ENCODE results near the gene PSMB10.

Gene PSMB10

DNA sequence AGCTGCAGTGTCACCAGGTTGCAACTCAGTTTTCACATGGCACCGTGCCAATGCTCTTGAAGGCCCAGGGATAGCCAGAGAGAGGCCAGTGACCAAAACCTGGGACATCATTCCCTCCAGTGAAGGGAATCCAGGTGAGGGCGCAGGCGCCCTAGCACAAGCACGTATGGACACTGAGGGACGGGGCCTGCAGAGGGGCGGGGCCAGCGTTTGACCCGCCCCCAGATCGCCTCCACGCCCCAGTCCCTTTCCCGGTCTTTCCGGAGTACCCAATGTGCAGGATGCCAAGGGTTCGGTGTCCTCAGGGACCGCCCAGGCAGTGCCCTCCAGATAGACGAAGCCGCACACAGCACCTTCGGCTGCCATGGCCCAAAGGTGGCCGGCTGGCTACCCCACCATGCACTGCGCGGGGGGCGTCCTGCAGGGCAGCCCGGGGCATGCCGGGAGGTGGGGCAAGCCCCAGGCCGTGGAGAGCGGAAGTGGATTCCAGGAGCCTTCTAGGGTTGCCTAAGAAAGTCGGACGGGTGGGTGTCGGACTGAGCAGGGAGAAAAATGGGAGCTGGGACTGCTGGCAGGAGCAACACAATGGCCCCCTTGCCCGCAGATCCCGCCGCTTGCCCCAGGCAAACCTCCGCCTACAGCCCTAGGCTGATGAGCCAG is 27.1 kb upstream of the PSMB10 start:
- FAIRE-seq (no peak), DNase-seq (ENCODE audit: low spot score) (no peak)

DNA sequence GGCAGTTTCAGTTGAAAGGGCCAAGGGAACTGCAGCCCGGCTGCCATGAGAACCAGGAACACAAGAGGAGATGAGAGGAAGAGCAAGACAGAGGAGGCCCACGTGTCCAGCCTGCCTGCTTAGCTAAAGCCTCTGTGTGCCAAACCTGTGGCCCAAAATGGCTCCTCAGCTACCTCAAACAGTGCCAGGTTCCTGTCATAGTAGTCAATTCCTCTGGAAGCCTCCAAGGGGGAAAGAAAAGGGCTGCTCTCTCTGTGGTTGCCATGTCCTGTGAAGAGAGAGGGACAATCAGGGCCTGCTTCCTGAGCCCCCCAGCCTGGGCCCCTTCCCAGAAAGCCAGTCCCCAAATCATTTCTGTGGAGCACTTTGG is 26.6 kb upstream of the PSMB10 start:
- no peak for DNase-seq (ENCODE audit: low spot score)
- FAIRE-seq: no peak

DNA sequence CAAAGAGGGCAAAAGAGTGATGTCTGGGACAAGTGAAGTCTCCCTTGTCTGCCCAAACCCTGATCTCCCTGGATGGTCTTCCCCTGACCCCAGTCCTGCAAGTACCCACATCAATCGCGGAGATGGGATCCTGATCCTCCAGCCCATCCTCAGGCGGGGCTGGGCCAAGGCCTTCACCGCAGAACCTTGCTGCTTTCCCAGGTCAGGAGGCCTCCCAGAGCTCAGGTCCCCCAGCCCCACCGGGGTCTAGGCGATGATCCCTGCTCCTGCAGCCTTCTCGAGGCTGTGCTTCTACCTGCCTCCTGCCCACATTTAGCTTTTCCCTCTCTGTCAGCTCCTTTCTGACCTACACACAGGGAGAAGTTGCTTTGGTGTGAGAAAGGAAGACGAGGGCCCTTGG is 25.5 kb upstream of the PSMB10 start:
- no peak for FAIRE-seq
- no peak for DNase-seq (ENCODE audit: low spot score)

DNA sequence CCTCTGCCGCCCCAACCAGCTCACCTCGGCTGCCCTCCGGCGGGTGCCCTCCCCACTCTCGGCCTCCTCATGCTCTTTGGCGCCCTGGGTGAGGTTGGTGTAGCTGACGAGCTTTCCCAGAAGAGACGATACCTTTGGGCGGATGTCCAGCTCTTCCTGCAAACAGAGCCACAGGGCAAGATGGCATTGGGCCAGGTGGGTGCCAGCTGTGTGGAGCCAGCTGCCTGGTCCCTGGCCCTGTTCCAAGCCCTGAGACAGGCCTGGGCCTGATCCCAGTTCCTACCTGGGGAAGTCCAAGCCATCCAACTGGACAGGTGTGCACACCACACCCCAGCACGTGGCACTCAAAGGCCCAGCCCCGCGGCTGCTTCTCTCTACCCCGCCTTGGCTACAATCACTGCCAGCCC is 24.9 kb upstream of the PSMB10 start:
- no peak for FAIRE-seq
- no peak for DNase-seq (ENCODE audit: low spot score)

DNA sequence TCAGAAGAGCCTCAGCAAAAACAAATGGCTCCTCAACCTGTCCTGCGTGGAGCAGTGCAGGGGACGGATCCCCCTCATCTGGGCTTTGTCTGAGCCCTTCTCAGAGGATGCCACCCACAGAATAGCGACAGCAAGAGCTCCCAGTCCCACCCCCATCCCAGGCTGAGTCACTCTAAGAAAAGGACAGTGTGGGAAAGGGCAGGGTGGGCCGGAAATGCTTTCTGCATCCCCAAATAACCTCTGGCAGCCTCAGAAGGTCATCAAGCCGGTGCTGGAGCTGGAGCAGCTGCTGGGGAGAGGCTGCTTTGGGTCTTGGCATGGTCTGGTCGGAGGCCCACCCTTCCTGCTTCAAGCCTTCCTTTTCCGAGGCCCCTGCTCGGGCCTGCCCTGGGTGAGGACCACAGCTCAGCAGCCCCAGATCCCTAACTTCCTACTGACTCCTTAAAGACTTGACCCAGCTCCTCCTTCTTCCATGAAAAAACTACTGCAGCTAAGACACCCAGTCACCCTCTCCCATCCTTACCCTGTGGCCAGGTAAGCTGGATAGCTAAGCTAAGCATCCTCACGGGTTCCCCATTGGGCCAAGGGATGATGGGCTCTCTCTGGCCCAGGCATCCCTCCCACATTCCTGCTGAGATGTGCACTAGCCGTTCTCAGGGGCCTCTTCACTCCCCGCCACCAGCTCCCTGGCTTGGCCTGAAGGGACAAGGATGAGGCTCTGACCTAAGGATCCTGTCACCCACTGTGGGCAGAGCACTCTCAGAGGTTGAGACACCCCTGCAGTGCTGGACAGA is 23.1 kb upstream of the PSMB10 start:
- peak; percentile 70 for DNase-seq (ENCODE audit: low spot score)
- no peak for FAIRE-seq

DNA sequence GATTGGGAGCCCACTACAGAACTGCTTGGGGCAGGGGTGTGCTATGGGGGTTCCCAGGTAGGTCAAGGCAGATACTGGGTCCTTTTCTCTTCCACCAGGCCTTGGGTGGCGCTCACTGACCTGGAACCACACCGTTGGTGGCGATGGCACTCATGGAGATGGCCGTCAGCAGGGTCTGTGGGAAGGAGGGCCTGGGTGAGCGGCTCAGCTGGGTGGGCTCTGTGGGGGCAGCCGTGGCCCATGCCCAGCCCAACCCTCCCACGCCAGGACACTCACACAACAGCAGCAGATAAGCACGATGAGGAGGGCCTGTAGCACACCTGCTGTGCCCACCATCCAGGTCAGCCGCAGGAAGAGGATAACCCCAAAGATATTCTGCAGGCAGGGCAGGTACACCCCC is 21.0 kb upstream of the PSMB10 start:
- DNase-seq (ENCODE audit: low spot score): no peak

DNA sequence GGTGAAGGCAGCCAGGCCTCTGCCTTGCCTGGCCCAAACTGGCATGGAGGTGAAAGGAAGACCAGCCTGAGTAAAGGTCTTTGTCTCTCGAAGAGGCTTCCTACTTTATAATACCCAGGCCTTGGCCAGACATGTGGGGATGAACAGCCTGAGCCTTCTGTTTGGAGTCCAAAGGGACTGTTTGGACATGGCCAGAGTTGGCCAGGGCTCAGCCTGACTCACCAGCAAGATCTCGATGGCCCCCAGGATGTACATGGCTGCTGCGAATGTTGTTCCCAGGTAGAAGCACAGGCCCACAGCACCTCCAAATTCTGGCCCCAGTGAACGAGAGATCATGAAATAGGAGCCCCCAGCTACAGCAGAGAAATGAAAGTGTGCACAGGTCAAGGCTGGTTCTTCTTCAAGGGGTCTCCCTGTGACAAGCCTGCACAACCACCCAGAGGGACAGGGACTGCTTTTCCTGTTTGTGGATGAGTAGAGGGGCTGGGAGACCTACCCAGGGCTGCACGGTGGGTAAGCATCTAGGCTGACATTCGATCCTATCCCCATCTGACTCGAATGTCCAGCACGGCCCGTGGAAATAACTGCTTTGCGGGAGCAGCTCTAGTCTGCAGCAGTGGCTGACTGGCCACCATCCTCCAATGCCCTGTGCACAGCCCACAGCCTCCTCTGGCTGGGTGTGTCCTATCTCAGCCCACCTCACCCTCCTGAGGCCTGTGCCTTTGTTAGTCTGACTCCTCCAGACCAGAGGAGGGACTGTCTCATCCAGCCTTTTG is 18.0 kb upstream of the PSMB10 start:
- DNase-seq (ENCODE audit: low spot score): no peak
- FAIRE-seq: no peak

More for the DNA sequence above, 21.0 kb upstream of the PSMB10 start:
- FAIRE-seq: no peak

DNA sequence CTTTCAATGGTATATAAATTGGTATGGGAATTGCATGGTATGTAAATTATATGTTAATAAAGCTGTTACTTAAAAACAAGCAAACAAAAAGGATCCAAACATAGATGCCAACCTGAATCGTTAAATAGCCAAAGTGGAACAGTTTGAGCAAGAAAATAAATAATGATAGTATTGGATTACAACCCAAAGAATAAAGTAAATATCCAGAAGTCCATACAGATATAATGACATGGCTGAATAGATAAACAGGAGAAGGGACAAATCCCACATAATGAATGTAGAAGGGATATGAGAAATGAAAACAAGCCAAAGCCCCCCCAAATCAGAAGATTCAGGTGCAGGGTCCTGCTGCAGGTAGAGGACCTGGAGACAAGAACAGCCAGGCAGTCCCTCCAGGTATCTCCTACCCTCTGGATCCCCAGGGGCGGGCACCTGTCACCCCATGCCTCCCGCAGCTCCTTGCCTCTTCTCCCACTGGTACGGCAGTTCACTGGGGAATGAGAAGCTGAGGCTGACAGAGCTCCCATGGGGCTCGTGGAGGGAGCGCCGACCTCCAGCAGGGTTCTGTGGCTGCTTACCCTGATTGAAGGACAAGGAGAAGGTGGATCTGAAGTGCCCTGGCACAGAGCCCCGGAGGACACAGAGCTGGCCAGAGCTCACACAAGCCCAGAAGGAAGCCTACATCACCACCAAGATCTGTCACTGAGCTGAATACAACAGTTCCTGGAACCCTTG is 17.2 kb upstream of the PSMB10 start:
- no peak for DNase-seq (ENCODE audit: low spot score)
- FAIRE-seq: no peak

DNA sequence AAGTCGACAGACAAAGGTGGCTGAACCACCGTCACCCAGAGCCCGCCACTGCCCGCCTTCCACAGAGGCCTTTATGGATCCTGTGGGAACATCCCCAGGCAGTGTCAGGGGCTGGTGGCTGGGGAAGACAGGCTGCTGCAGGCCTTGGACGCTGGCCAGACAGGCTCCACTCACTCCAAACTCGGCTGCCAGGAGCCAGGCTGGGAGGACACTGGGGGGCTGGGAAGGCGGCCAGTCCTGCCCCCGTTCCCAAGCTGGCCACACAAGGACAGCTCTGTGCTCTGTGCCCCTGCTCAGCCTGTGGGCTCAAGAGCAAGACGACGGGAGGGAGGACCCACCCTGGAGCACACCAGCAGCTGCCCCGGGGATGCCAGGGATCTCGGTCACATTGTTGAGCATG is 14.8 kb upstream of the PSMB10 start:
- FAIRE-seq (no peak), DNase-seq (ENCODE audit: low spot score) (no peak)

DNA sequence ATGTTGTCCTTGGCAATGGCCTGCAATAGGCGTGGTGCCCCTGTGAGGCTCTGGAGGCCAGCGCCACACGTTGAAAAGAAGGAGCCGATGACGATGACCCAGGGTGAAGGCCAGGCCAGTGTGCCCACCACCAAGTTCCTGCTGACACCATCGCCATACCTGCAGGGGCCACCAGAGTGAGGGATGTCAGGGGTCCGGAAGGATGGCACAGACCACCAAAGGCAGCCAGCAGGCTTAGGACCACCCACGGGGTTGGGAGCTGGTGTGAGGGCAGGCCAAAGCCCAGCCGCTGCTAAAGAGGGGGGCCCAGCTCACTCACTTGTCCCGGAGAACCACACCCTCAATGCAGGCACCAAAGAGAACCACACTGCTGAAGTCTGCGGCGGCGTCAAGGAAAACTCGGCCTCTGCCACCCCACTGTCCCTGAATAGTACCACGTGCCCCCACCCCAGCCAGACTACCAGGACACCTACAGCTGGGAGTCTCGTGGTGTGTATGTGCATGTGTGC is 13.7 kb upstream of the PSMB10 start:
- no peak for DNase-seq (ENCODE audit: low spot score)
- FAIRE-seq: no peak

DNA sequence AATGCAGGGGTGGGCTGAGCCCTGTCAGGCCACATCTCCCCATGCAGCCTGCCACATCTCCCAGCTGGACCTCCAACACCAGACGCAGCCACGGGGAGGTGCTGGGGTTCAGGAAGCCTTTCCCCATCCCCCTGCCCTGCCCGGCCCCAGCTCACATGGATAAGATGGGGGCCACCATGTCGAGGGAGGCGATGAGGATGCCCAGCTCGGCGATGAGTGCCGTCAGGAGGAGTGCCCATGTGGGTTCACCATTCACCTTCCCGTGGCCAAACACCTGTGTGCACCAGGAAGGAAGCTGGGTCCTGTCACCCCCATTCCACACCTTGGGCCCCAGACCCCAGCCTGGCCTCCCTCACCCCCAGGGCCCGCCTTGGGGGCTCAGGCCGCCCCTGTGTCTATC is 13.0 kb upstream of the PSMB10 start:
- DNase-seq (ENCODE audit: low spot score): no peak
- FAIRE-seq: no peak

DNA sequence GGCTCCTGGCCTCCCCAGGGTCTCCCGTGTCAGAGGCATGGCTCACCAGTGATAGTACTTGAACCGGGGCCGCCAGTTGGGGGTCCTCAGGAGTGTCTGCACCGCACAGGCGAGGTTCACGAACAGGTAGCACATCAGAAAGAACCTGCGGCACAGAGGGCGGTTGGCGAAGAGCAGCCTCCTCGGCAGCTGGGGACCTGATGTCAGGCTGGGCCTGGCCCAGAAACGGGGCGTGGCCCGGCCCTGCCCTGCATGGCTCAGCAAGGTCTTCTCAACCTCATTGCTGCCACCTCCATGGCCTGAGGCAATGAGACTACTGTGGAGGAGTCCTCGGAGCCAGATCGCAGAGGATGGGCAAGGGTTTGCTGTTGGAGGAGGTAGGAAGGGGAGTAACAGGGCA is 11.4 kb upstream of the PSMB10 start:
- DNase-seq (ENCODE audit: low spot score) (no peak), FAIRE-seq (no peak)

DNA sequence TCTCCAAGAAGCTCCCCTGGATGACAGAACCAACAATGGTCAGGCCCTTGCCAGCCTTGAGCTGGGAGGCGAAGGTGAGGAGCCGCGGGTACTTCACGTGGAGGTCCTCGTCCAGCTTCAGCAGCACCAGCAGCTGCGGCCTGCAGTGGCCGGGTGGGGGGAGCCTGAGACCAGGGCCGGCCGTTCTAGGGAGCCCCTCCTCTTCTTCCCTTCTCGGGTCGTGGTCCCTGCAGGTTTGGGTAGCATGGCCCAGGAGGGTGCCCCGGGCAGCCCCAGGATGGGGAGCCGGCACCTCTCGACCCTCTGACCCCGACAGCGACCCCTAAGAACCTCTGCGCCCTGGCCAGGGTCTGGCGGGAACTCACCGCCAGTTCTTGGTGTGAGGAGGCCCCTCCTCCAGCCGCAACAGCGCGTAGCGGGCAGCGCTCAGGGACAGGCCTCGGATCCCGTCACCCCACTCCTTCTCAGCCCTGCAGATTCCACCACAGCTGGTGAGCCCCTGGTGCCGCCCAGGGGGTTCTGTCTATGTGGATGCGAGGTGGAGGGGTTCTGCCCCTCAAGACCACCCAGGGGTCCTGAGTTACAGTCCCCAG is 10.4 kb upstream of the PSMB10 start:
- FAIRE-seq: no peak
- no peak for DNase-seq (ENCODE audit: low spot score)

DNA sequence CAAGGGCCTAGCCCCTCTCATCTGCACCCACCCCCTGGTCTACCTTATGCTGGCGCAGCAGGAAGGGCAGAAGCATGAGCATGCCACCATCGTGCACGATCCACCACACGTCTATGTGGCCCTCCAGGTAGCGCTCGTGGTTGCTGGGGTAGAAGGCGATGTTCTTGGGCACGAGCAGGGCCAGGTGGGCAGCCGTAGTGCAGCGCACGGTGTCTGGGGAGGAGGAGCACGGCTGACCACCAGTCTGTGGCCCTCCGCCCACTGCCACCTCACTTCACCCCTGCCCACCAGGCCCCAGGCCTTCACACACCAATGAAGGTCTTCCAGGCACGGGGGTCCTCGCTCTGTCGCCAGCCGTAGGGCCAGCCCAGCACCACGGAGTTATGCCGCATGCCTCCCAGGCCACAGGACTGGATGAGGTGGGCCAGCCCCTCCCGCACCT is 9.5 kb upstream of the PSMB10 start:
- FAIRE-seq: no peak
- DNase-seq (ENCODE audit: low spot score): no peak

DNA sequence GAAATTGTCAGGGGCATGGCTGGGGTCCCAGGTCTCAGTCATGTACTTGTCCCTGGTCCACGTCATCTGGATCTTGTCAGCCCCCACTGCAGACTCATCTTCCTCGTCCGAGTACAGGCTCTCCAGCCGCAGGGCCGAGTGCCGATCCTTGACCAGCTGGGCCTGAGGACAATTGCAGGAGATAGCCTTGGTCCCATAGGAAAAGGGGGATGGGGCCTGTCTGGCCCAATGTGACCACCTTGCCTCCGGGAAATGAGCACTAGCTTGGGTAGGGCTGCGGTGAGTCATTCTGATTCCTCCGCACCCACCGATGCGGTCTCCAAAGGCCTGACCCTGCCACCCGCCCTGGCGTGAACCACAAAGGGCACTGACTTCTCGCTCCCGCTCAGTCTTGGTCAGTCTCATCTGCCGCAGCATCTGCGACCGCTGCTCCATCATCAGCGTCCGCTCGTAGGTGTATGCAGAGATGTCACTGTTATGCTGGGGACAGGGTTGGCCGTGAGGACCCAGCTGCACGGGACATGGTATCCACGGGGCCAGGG is 8.8 kb upstream of the PSMB10 start:
- FAIRE-seq: no peak
- no peak for DNase-seq (ENCODE audit: low spot score)

DNA sequence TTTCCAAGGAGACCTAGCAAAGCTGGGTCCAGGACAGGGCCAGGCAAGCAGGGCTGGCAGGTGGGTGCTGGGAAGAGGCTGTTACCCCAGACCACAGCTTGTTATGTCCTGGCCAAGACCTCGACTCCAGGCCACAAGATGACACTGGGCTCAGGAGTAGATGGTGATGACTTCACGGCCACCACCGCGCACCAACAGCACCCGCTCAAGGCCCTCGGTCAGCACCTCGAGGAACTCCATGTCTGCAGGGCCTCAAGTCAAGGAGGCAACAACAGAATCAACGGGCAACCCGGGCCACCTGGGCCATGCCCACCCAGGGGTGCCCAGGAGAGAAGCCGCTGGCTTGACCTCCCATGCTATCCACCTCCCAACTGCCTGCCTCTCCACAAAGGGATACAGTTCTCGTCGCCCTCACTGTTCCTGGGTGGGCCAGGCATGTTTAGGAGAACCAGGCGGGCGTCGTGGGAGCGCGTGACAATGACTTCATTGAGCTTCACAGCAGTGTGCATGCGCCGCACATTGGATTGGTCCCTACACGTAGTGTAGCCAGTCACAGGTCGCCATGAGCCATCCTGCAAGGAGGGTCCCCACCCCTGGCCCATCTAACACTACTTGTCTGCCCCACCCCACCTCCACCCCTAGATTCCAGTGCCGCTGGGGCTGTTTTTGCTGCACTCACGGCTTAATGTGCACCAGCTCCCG is 8.2 kb upstream of the PSMB10 start:
- FAIRE-seq: no peak
- no peak for DNase-seq (ENCODE audit: low spot score)

DNA sequence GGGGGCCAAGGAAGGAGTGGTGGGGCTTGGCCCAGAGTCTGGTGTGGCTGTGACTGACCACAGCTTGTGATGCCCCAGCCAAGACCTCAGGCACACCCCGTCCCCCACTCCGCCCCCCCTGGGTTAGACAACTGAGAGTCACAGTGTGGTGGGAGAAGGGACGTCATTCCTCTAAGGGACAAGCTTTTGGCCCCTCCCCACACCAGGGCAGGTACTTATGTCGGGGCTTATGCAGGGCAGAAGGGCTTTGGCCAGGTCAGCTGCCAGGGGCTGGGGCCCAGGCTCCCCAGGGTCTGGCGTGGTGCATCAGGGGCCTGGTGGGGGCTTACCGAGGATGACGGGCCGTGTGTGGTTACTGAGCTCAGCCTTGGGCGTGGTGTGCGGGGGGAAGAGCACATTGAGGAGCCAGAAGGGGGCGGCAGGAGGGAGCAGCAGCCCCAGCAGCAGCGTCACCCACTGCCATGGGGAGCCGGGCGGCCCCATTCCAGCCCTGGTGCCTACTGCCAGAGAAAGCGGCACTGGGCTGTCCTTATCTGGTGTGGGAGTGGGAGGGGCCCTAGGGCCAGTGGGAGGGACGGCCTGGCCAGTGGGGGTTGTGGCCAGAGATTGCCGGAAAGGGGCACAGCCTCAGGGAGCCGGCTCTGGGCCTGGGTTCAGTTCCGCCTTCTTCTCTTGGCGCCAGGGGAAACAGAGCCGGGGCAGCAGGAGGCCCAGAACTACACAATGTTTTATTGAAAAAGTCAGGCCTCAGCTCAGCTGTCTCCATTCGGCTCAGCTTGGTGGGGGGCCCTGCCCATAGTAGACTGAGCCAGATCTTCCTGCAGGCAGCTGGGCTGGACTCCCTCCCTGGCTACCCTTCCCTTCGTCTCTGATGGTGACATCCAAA is 7.2 kb upstream of the PSMB10 start, which contains the start of gene LCAT:
TSS of gene LCAT (minus strand) at position 502 of the 886 bp plus-strand sequence. CDS start at position 483, 19 bp downstream.
- DNase-seq (ENCODE audit: low spot score) (no peak), FAIRE-seq (no peak)

DNA sequence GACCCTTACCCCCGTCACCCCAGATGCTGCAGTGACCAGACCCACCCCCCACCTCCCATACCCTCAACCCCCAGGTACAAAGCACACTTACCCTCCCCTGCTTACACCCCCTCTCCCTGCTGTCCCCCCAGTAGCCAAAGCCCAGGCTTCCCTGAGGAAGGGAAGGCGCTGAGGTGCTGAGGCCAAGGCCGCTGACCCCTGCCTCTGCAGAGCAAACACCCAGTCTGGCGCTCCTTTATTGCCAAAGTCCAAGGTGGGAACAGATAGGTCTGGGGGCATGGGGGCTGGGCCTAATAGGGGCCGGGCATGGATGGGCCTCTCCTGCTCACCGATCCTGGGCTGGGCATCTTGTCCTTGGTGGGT is 6.6 kb upstream of the PSMB10 start:
- DNase-seq (ENCODE audit: low spot score) (no peak), FAIRE-seq (no peak)
